Stimulated activated CD4-positive, alpha-beta T cell treated with anti-CD3 and anti-CD28 coated beads, Interleukin-4, amount 100 ng/mL, for 48 hours (primary cell): ENCODE results near the gene RND2.

ENCODE experiments used
- DNase-seq, 2 donors: peaks; one replicate each; pipeline ENCODE4 v3.0.0-alpha.2; 2020; ENCODE audit warnings: low read depth in 2 of 2

RND2 gene

GRCh38 chr17:43074869-43075268 is 49.8 kb downstream of the RND2 start:
- DNase-seq: no peak

DNA sequence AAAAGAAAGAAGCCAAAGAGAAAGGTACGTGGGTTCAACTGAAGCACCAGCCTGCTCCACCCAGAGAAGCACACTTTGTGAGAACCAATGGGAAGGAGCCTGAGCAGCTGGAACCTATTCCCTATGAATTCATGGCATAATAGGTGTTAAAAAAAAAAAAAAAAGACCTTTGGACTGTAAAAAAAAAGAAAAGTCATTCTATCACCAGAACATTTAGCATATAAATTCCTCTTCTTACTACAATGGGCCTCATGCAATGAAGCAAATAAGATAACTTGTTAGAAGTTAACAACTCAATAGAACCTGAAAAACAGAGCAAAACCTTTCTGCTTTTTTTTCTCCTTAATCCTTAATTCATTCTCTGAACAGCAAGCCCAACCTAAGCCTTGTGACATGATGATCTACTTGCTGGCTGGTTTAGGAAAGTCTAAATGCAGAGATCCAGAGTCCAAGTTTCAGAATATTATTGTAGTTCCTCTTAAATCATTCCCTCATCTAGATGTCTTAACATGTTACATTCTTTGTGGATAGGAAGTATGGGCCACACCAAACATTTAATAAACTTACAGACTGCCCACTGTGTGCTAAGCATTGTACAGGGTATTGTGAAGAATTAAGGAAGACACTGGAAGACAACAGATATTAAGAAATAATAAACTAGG is 54.7 kb downstream of the RND2 start:
- DNase-seq: no peak
